Measurements from ENCODE around the gene JPH3.
A peak's percentile ranks its signal among the peaks of the same experiment; 100 is the strongest.
"Not testable (repeated sequence)": the region's sequence is repeated elsewhere in the genome, so short reads cannot be mapped to it uniquely, and the experiment has no call there.

The JPH3 gene

GRCh38 chr16:87658564-87659225 lies 56.4 kb downstream of the JPH3 start:
- DNase-seq: no peak

DNA sequence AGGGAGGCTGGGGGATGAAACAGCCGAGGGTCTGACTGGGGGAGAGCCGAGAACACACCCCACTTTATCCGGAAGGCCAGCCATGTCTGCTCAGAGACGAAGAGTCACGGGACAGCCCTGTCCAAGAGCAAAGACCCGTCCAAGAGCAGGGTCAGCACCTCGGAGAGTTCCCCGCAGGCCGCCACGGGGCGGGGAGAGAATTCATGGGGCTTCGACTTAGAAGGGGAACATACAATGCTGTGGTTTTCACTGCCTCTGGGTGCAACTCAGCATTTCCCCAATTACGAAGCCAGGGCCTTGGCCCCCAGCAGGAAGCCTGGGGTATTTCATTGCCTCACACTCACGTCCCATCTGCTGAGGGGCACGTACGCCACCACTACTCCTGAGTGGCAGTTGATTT lies 59.3 kb downstream of the JPH3 start:
- DNase-seq: peak; percentile 46

DNA sequence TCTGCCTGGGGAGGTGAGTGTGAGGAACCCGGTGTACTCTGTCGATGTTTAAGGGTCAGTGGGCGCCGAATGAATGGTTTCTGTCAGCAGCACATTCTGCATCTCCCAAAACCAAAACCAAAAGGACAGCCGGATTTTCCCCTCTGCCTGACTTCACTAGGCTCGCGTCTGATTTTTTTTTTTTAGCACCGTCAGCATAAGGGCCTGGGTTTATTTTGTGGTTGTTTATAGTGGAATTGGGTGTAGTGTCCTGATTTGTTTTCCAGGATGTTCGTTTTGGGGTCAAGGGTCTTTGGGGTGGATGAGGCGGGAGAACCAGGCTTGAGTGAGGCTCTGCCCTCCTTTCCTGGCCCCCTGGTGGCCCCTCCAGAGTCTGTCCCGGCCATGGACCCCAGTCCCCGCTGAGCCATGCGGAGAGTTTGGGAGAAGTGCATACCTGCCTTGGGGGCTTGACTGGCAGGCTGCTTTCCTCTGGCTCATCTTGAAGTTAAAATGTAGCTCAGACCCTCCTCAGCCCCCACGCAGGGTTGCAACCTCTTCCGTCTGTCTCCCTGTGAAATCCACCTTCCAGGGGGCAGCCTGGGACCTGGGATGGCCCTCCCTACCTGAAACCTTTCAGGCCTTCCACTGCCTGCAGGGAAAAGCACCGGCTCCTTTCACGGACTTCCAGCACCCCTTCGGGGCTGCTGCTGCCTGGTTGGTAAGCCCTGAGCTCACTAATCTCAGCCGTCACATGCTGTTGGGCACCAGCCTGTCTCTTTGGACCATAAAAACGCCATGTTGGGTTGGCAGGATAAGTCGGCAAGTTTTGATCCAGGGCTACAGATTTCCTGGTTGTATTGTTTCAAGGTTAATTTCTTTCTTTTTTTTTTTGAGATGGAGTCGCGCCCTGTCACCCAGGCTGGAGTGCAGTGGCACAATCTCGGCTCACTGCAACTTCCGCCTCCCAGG lies 60.2 kb downstream of the JPH3 start:
- no peak for DNase-seq

- no peak for DNase-seq
Observed at GRCh38 chr16:87664792-87665191, 62.5 kb downstream of the JPH3 start.

DNA sequence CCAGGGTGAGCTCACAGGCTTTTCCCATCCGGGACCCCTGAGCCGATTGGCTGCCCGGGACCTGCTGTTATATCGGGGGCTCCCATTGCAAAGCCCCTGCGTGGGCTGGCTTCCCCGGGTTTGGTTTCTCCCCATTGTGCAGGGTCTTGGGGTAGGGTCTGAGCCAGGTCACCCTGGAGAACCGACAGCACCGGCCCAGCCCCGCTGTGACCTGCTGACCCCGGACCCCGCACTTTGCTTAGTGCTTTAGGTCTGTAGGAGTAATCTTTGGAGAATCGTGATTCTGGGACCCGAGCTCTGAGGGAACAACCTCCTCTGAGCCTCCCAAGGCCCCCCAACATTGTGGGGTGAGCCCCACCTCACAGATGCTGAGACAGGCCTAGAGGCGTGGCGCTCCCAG lies 62.9 kb downstream of the JPH3 start:
- DNase-seq: no peak

DNA sequence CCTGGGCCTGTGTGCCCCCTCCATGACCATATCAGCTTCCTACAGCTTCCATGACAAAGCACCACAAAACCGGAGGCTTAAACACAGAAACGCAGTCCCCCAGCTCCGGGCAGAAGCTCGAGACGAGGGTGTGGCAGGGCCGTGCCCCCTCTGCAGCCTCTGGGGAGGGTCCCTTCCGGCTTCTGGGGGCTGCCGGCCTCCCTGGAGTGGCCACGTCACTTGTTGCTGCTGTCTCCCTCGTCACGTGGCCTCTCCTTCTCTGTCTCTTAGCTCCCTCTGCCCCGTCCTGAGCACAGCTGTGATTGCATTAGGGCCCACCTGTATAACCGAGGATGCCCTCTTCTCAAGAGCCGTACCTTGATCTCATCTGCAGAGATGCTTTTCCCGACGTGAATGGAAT lies 64.6 kb downstream of the JPH3 start:
- DNase-seq: no peak

- no peak for DNase-seq
Observed at GRCh38 chr16:87667443-87667842, 65.1 kb downstream of the JPH3 start.

- DNase-seq: no peak
Observed at GRCh38 chr16:87667946-87668345, 65.6 kb downstream of the JPH3 start.

GRCh38 chr16:87669672-87670071 lies 67.4 kb downstream of the JPH3 start:
- no peak for DNase-seq

DNA sequence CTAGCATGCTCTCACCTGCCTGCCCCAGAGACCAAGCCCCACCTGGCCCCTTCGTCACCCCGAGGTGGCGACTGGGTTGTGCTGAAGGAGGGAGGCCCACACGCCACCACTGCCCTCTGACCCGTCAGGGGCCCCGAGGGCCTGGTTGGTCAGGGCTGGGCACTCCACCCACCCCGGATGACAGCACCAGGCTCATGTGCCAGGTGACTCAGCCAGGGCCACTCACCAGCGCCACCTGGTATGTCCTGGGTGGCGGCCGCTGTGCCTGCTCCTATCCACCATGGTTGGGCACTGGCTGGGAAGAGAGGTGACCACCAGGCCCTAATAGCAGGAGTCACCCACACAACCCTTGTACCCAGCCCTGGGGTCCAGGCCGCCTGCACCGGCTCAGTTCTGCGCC lies 68.9 kb downstream of the JPH3 start:
- DNase-seq: no peak

- DNase-seq: no peak
Observed at GRCh38 chr16:87671715-87672270, 69.5 kb downstream of the JPH3 start.

DNA sequence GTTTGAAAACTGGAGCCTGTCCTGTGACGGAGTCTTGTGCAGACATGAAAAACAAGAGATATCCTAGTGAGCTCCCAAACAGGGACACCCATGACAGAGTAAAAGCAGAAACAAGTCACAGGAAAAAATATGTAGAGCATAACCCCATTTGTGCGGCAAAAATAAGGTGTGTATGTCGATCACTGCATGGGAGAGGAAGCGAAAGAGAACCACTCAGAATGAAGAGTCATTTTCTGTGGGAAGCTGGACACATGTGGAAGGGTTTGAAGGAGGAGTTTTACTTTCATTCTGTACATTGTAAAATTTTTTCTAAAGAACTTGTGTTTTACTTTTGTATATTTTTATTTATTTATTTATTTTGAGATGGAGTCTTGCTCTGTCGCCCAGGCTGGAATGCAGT lies 72.1 kb downstream of the JPH3 start:
- DNase-seq: no peak

DNA sequence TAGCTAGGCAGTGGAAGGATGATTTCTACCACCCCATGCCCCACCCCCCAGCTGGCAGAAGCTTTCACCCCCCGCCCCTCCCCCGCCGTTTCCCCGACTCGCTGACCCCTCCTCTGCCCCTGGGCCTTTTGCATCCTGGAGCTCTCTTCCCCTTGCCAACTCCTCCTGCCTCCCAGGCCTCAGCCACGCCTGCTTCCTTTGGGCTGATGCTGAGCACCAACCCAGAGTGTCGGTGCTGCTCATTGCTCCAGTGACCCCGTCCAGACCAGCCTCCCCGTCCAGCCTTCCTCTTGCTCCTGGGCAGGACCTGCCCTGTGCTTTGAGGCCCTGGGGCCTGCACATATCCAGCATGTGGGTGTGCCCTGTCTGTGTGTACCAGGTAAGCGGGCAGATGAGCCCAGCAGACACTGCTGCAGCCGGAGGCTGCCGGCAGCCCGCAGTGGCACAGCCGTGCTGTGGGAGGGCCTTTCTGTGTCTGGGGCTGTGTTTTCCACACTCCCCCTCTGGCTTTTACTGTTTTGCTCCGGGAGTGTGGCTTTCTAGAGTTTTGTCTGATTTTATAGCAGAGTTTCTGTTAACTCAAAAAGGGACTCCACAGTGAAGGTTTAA lies 72.9 kb downstream of the JPH3 start:
- DNase-seq: no peak

DNA sequence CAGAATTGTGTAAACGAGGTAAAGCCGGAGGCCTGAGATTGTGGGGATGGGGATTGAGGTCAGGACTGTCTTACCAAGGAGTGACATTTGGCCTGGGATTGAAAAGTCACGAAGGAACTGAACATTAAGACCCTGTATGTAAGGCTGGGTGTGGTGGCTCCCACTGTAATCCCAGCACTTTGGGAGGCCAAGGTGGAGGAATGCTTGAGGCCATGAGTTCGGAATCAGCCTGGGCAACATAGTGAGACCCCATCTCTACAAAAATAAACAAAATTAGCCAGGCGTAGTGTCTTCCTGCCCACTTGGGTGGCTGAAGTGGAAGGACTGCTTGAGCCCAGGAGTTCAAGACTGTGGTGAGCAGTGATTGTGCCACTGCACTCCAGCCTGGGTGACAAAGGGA lies 75.5 kb downstream of the JPH3 start:
- no peak for DNase-seq

- DNase-seq: no peak
Observed at GRCh38 chr16:87678618-87679017, 76.3 kb downstream of the JPH3 start.

DNA sequence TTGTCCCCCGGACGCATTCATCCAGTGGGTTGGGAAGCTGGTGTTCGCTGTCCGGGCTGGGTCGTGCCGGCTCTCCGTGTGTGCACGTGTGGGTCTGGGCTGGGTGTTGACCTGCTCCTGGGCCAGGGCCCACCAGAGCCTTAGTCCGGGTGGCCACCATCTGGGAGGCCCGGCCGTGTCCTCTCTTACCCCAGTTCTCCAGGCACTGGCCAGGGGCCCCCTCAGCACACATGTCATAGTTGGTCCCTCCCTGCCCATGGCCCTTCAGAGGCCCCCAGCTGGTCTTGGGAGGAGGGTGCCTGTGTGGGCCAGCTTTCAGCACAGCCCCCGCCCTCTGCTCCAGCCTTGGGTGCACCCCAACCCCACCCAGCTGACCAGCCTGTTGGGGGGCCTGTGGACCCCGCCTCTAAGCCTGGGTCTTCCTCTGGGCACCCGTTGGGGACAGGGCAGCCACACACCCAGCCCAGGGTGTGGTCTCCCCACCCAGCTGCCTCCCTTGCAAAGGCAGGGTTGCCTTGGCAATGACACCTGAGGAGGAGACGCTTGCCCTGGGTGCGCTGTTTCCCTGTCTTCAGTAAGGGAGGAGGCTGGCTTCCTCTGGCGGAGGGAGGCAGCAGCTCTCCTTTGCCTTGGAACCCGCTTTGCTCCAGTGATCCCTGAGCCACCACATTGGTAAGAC lies 77.4 kb downstream of the JPH3 start:
- DNase-seq: no peak

- DNase-seq: no peak
Observed at GRCh38 chr16:87680272-87680644, 78.0 kb downstream of the JPH3 start.

DNA sequence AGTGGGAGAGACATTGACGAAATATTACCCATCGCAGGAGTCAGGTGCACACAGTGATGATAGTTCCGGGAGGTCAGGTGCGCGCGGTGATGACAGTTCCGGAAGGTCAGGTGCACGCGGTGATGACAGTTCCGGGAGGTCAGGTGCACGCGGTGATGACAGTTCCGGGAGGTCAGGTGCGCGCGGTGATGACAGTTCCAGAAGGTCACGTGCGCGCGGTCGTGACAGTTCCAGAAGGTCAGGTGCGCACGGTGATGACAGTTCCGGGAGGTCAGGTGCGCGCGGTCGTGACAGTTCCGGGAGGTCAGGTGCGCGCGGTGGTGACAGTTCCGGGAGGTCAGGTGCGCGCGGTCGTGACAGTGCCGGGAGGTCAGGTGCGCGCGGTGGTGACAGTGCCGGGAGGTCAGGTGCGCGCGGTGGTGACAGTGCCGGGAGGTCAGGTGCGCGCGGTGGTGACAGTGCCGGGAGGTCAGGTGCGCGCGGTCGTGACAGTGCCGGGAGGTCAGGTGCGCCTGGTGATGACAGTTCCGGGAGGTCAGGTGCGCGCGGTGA lies 78.8 kb downstream of the JPH3 start:
- not testable (repeated sequence) for DNase-seq

GRCh38 chr16:87681981-87682570 lies 79.8 kb downstream of the JPH3 start:
- peak; percentile 37 for DNase-seq

GRCh38 chr16:87682852-87683399 lies 80.6 kb downstream of the JPH3 start:
- no peak for DNase-seq

- no peak for DNase-seq
Observed at GRCh38 chr16:87684106-87684677, 81.9 kb downstream of the JPH3 start.
